ENCODE results near the gene PXDN. TPM values are rescaled to one million over a fixed set of nuclear protein-coding genes. Genes with fewer than 3 reads are reported as not detected.

Gene PXDN
- total RNA-seq, 1 donor from 2014 or later: 36.3 TPM

GRCh38 chr2:1663621-1664020, 80.7 kb downstream of the PXDN start:
- intact Hi-C loops (cut with DNase I): no loop called here
- ATAC-seq (no peak), DNase-seq (peak; percentile 40)
- H3K4me3 ChIP-seq: no peak overlapping the region
- TF ChIP-seq CTCF (IDR thresholded peaks at IDR 0.05): no peak
- peaks cover 68% of the 10 kb centered on the region for H3K36me3 ChIP-seq
- H3K27ac ChIP-seq: no peak overlapping the region
- H3K27me3 ChIP-seq (ENCODE audit: low read depth): no peaks in the 10 kb centered on the region
- no peaks in the 10 kb centered on the region for H3K4me1 ChIP-seq
- H3K9me3 ChIP-seq: no peaks in the 10 kb centered on the region

- Histone ChIP-seq H3K27ac (no peak overlapping the region), H3K4me1 (no peaks in the 10 kb centered on the region), H3K4me3 (no peak overlapping the region), H3K27me3 (ENCODE audit: low read depth) (no peaks in the 10 kb centered on the region), H3K9me3 (no peaks in the 10 kb centered on the region), H3K36me3 (peaks cover 68% of the 10 kb centered on the region)
- DNase-seq (no peak), ATAC-seq (no peak)
- intact Hi-C loops (cut with DNase I): no loop called here
- no peak for TF ChIP-seq CTCF (IDR thresholded peaks at IDR 0.05)
Measured at GRCh38 chr2:1662606-1663180, 81.6 kb downstream of the PXDN start.

GRCh38 chr2:1661891-1662605, 82.3 kb downstream of the PXDN start:
- DNase-seq: peak; percentile 40
- Histone ChIP-seq H3K36me3 (peaks cover 68% of the 10 kb centered on the region), H3K4me3 (no peak overlapping the region), H3K27me3 (ENCODE audit: low read depth) (no peaks in the 10 kb centered on the region), H3K4me1 (no peaks in the 10 kb centered on the region), H3K27ac (no peak overlapping the region), H3K9me3 (no peaks in the 10 kb centered on the region)
- TF ChIP-seq CTCF (IDR thresholded peaks at IDR 0.05): no peak
- intact Hi-C loops (cut with DNase I): no loop called here
- ATAC-seq: no peak

- DNase-seq (no peak), ATAC-seq (no peak)
- Histone ChIP-seq H3K27ac (no peak overlapping the region), H3K36me3 (peaks cover 62% of the 10 kb centered on the region), H3K9me3 (no peaks in the 10 kb centered on the region), H3K4me3 (no peak overlapping the region), H3K27me3 (ENCODE audit: low read depth) (no peaks in the 10 kb centered on the region), H3K4me1 (no peaks in the 10 kb centered on the region)
- no peak for TF ChIP-seq CTCF (IDR thresholded peaks at IDR 0.05)
- intact Hi-C loops (cut with DNase I): no loop called here
Measured at GRCh38 chr2:1660656-1661640, 83.4 kb downstream of the PXDN start.

- Histone ChIP-seq H3K9me3 (no peaks in the 10 kb centered on the region), H3K4me3 (no peak overlapping the region), H3K27me3 (ENCODE audit: low read depth) (no peaks in the 10 kb centered on the region), H3K4me1 (no peaks in the 10 kb centered on the region), H3K27ac (no peak overlapping the region), H3K36me3 (peaks cover 57% of the 10 kb centered on the region)
- DNase-seq (no peak), ATAC-seq (no peak)
- intact Hi-C loops (cut with DNase I): no loop called here
- TF ChIP-seq CTCF (IDR thresholded peaks at IDR 0.05): no peak
Measured at GRCh38 chr2:1659951-1660565, 84.3 kb downstream of the PXDN start.

Data from lower lobe of right lung (tissue), 2 donors.